ENCODE data around the gene ADRA2C. TPM values are rescaled to one million over a fixed set of nuclear protein-coding genes. Genes with fewer than 3 reads are reported as not detected.

ADRA2C gene
- polyA plus RNA-seq, 1 of the 3 experiments (the other 2 are of a cell fraction), result 0.15 TPM

DNA sequence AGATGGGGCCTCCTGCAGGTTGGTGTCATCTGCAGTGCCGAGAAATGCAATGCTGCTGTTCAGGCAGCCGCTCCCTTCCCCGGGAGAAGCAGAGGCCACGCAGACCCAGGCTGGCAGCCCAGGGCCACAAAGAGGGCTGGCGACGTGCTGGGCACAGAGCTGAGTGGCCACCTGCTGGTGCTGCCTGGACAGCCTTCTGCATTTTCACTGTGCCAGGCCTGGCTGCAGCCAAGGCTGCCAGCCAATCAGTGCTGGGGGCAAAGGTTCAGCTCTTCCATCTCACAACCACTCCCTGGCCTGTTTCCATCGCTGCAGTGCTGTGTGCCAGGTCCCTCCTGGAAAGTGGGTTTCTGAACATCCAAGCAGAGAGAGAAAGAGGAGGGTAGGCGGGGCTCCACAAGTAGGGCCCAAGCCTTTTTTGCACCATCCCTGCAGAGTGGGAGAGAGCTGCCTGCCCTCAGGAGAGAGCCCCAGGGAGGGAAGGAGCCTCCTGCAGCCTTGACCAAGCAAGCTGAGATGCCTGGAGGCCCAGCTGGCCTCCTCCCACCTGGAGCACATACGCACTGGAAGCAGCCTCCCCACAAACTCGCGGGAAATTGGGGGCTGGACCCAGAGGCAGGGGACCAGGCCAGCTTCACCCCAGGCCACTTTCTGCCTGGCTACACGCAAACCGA is 20.1 kb downstream of the ADRA2C start:
- Histone ChIP-seq H3K4me3 (ENCODE audit: low read depth in 2 of 2, low read length in 1 of 2) (no peak overlapping the region), H4K20me1 (ENCODE audit: insufficient read depth) (no peaks in the 10 kb centered on the region), H3K4me1 (ENCODE audit: control insufficient read depth in 1 of 2, insufficient read depth in 2 of 2, low read depth in 1 of 2, low read length in 1 of 2) (peaks cover 0 to 65% of the 10 kb centered on the region in 2 experiments; a peak in 2 of 4 replicates), H3K79me2 (ENCODE audit: insufficient read depth) (no peaks in the 10 kb centered on the region), H3K36me3 (replicated peaks in 1 of 2; ENCODE audit: control insufficient read depth in 1 of 2, insufficient read depth in 2 of 2, low read length in 1 of 2) (no peaks in the 10 kb centered on the region), H3K27me3 (ENCODE audit: insufficient read depth) (no peaks in the 10 kb centered on the region), H3K9me2 (no peaks in the 10 kb centered on the region), H2AFZ (ENCODE audit: low read depth) (no peak overlapping the region), H3K4me2 (no peak overlapping the region), H3F3A (replicated peaks; ENCODE audit: insufficient read depth) (no peaks in the 10 kb centered on the region), H3K27ac (ENCODE audit: low read depth in 2 of 2, low read length in 1 of 2) (peak overlapping the region in 1 of 2 experiments; percentile 97; a peak in 2 of 4 replicates), H3K9me3 (no peaks in the 10 kb centered on the region), H3K9ac (no peak overlapping the region)
- peak; percentile 93 for DNase-seq
- ChIA-PET CTCF (interaction anchor here (0.6 to 12.6 kb wide), 13 partner anchors 12 to 305 kb away, joined by 3 to 179 read pairs (median 3); partner anchors contain the start of gene ADRA2C), POLR2A (interaction anchor here (0.7 to 1.7 kb wide), 5 partner anchors 21 to 109 kb away, joined by 3 to 16 read pairs (median 5); partner anchors contain the start of gene ADRA2C)
- WGBS (ENCODE audit: low lambda C conversion rate), result 36% methylated on average over 6 of the region's 13 CpGs
- TF ChIP-seq USF1 (IDR thresholded peaks at IDR 0.05; ENCODE audit: borderline replicate concordance, low read depth) (no peak), FOXJ3 (CRISPR knock-in tag; IDR thresholded peaks at IDR 0.05) (no peak), RAD21 (IDR thresholded peaks at IDR 0.05; ENCODE audit: low read length) (peak; percentile 72), MEF2A (IDR thresholded peaks at IDR 0.05; ENCODE audit: borderline replicate concordance, low read depth) (no peak), TAF1 (IDR thresholded peaks at IDR 0.05; ENCODE audit: borderline replicate concordance, low read depth, low read length) (no peak), FOXM1 (IDR thresholded peaks at IDR 0.05; ENCODE audit: low read depth) (no peak), JUND (IDR thresholded peaks at IDR 0.05) (no peak), YY1 (IDR thresholded peaks at IDR 0.05; ENCODE audit: low read depth) (no peak), RCOR1 (IDR thresholded peaks at IDR 0.05; ENCODE audit: low read length) (peak; percentile 7; the same call in 1 of the 2 replicates), CHD2 (IDR thresholded peaks at IDR 0.05; ENCODE audit: low read length, partially characterized antibody) (peak; percentile 38), RXRA (IDR thresholded peaks at IDR 0.05; ENCODE audit: borderline replicate concordance, low read depth) (no peak), CTCF (IDR thresholded peaks at IDR 0.05) (no peak), GATA2 (CRISPR knock-in tag; IDR thresholded peaks at IDR 0.05) (no peak), EP300 (IDR thresholded peaks at IDR 0.05; ENCODE audit: borderline replicate concordance in 1 of 2, low read depth in 1 of 2, low read length in 1 of 2) (peak in 1 of 2 experiments; percentile 77; a peak in 2 of 4 replicates), MAX (IDR thresholded peaks at IDR 0.05; ENCODE audit: low read depth) (no peak), TCF12 (IDR thresholded peaks at IDR 0.05) (no peak), NRF1 (IDR thresholded peaks at IDR 0.05; ENCODE audit: low read depth, low read length) (no peak), REST (IDR thresholded peaks at IDR 0.05; ENCODE audit: low read depth, low read length) (no peak), FOSL2 (IDR thresholded peaks at IDR 0.05; ENCODE audit: borderline replicate concordance, low read depth) (no peak), RFX5 (IDR thresholded peaks at IDR 0.05; ENCODE audit: low read length) (peak; percentile 76), USF2 (IDR thresholded peaks at IDR 0.05; ENCODE audit: borderline replicate concordance, low read depth, low read length) (no peak), TEAD4 (IDR thresholded peaks at IDR 0.05; ENCODE audit: borderline replicate concordance, insufficient read depth) (no peak), ELF1 (IDR thresholded peaks at IDR 0.05) (no peak), SMC3 (IDR thresholded peaks at IDR 0.05; ENCODE audit: low read depth, low read length) (peak; percentile 64; the same call in 1 of the 2 replicates), MXI1 (IDR thresholded peaks at IDR 0.05; ENCODE audit: low read depth, low read length) (peak; percentile 63)
- TF ChIP-seq, protein P1, sequence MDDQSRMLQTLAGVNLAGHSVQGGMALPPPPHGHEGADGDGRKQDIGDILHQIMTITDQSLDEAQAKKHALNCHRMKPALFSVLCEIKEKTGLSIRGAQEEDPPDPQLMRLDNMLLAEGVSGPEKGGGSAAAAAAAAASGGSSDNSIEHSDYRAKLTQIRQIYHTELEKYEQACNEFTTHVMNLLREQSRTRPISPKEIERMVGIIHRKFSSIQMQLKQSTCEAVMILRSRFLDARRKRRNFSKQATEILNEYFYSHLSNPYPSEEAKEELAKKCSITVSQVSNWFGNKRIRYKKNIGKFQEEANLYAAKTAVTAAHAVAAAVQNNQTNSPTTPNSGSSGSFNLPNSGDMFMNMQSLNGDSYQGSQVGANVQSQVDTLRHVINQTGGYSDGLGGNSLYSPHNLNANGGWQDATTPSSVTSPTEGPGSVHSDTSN (IDR thresholded peaks at IDR 0.05), result no peak
